ENCODE data around the gene KEAP1. TPM values are rescaled to one million over a fixed set of nuclear protein-coding genes. Genes with fewer than 3 reads are reported as not detected.

KEAP1 gene
- total RNA-seq, result 83.8 and 86.8 TPM in 2 replicates

DNA sequence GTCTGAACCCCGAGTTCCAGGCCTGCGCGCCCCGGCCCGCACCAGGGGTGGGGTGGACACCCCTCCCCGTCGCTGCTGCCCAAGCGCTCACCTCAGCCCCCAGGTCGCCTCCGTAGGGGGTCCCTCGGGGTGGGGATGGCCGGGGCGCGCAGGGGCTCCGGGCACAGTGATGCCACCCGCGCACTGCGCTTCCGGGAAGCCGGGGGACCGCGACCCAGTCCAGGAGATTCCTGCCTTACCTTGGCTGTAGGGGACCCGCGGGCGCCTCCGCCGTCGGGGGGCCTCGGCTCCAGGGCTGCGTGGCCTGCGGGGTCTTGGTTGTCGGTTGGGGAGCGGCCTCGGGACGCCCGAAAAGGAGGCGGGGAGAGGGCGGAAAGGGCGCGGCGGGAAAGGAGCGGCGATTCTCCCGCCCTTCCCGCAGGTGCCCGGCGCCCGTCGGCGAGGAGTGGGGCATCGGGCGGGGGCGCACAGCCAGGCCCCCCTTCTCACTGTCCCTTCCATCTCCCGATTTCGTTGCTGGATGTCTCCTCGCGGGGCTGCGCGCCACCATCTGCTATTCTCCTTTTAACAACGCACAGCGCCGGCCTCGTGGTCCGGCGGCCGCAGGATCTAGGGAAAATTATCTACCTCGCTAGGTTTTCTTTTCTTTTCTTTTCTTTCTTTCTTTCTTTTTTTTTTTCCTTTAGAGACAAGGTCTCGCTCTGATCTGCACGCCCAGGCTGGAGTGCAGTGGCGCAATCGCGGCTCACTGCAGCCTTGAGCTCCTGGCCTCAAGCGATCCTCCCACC lies at the start of gene KEAP1:
Gene KEAP1, minus strand, starts transcription at position 355 of the 788 bp plus-strand sequence. CDS start 3,323 bp downstream, outside the sequence.

DNA sequence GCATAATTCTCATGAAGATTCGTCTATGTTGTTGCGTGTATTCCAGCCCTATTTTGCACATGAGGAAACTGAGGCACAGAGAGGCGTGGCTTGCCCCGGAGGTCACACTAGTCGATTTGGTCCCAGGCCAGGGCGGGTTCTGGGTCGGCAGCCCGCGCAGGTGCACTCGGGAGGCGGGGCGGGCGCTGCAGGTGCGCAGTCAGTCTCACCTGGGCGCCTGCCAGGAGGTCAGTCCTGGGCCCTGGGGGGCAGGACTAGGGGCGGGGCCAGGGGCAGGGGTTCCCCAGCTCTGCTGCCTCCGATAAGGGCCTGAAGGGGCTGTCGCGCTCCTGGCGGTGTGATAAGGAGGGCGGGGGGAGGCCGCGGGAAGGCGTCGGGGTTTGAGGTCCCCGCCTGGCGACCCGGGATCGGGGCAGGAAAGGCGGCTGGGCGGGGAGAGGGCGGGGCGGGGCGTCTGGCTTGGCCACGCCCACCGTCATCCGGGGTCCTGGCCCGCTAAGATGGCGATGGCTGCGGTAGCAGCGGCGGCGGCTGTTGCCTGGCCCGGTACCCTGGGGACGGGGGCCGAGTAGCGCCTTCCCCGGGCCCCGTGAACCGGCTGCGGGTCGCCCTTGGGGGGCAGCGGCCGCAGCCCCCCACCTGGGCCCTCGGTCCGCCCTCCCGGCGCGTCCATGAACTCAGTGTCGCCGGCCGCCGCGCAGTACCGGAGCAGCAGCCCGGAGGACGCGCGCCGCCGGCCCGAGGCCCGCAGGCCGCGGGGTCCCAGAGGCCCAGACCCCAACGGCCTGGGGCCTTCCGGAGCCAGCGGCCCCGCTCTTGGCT lies 40.5 kb upstream of the KEAP1 start, which contains the start of gene ATG4D:
Gene ATG4D, plus strand, starts transcription at position 485 of the 822 bp plus-strand sequence. Its CDS starts 187 bp downstream, at position 672.

GRCh38 chr19:10517361-10517759 lies 14.2 kb upstream of the KEAP1 start, which contains the start of gene S1PR5:
S1PR5 (minus strand) TSS chr19:10517447; CDS start chr19:10515011, 2,436 bp downstream.

Other genes with a start within 250 kb of the KEAP1 start
- gene ICAM1, start 232.2 kb downstream of the KEAP1 start, total RNA-seq, result 130 and 143 TPM in 2 replicates
- gene ICAM4, start 216.4 kb downstream of the KEAP1 start, total RNA-seq, result 0.40 and 0.44 TPM in 2 replicates
- not detected in 2 replicates for gene ICAM5, start 213.4 kb downstream of the KEAP1 start, total RNA-seq
- 1.4 TPM in 1 of 2 replicates, not detected in the other for gene ZGLP1, start 193.5 kb downstream of the KEAP1 start, total RNA-seq
- gene FDX2, start 187.3 kb downstream of the KEAP1 start, total RNA-seq, result 34.9 and 48.2 TPM in 2 replicates
- 43.6 and 45.8 TPM in 2 replicates for gene RAVER1, start 169.8 kb downstream of the KEAP1 start, total RNA-seq
- 7.7 and 9.4 TPM in 2 replicates for gene ICAM3, start 163.7 kb downstream of the KEAP1 start, total RNA-seq
- gene TYK2, start 122.8 kb downstream of the KEAP1 start, total RNA-seq, result 120 and 124 TPM in 2 replicates
- 343 and 390 TPM in 2 replicates for gene CDC37, start 99.8 kb downstream of the KEAP1 start, total RNA-seq
- gene PDE4A, start 82.8 kb downstream of the KEAP1 start, total RNA-seq, result 2.2 and 4.8 TPM in 2 replicates
- not detected in 2 replicates for gene S1PR5, start 14.1 kb upstream of the KEAP1 start, total RNA-seq
- 24.6 and 28.9 TPM in 2 replicates for gene ATG4D, start 40.5 kb upstream of the KEAP1 start, total RNA-seq
- 11.3 and 13.4 TPM in 2 replicates for gene KRI1, start 62.7 kb upstream of the KEAP1 start, total RNA-seq
- gene CDKN2D, start 65.6 kb upstream of the KEAP1 start, total RNA-seq, result 5.5 and 7.5 TPM in 2 replicates
- gene AP1M2, start 84.0 kb upstream of the KEAP1 start, total RNA-seq, result not detected in 2 replicates
- gene SLC44A2, start 122.2 kb upstream of the KEAP1 start, total RNA-seq, result 64.2 and 75.7 TPM in 2 replicates
- gene ILF3, start 151.0 kb upstream of the KEAP1 start, total RNA-seq, result 127 and 147 TPM in 2 replicates
- gene QTRT1, start 198.1 kb upstream of the KEAP1 start, total RNA-seq, result 30.8 and 34.3 TPM in 2 replicates
- gene DNM2, start 214.7 kb upstream of the KEAP1 start, total RNA-seq, result 89.7 and 107 TPM in 2 replicates

Measured in mammary microvascular endothelial cell (primary cell).